NCI-H2081 treated with DMSO at 0.1 percent for 48 hours (cell line): ENCODE measurements around the gene PCCA.

Source experiments
- DNase-seq: peaks from one replicate; lab custom pipeline; 2025; lab: John Stamatoyannopoulos, UW

Gene PCCA

GRCh38 chr13:100527644-100528043, 438.8 kb downstream of the PCCA start:
- no peak for DNase-seq

GRCh38 chr13:100528353-100528752, 439.5 kb downstream of the PCCA start:
- no peak for DNase-seq

- DNase-seq: no peak
These were observed 439.9 kb downstream of the PCCA start for GRCh38 chr13:100528820-100529219.

- peak; percentile 52 for DNase-seq
These were observed 440.9 kb downstream of the PCCA start for GRCh38 chr13:100529666-100530377.

- DNase-seq: peak; percentile 65
These were observed 441.8 kb downstream of the PCCA start for GRCh38 chr13:100530671-100531213.

GRCh38 chr13:100532090-100532766, 443.3 kb downstream of the PCCA start:
- no peak for DNase-seq

GRCh38 chr13:100532836-100533435, 444.0 kb downstream of the PCCA start:
- no peak for DNase-seq

- peak; percentile 86 for DNase-seq
These were observed 444.7 kb downstream of the PCCA start for GRCh38 chr13:100533588-100534041.

GRCh38 chr13:100534147-100534843, 445.4 kb downstream of the PCCA start:
- DNase-seq: no peak

- no peak for DNase-seq
These were observed 446.0 kb downstream of the PCCA start for GRCh38 chr13:100534911-100535310.

- DNase-seq: no peak
These were observed 446.7 kb downstream of the PCCA start for GRCh38 chr13:100535426-100536135.

- DNase-seq: no peak
These were observed 447.8 kb downstream of the PCCA start for GRCh38 chr13:100536643-100537180.

- no peak for DNase-seq
These were observed 448.6 kb downstream of the PCCA start for GRCh38 chr13:100537486-100537885.

GRCh38 chr13:100537951-100538462, 449.1 kb downstream of the PCCA start:
- DNase-seq: no peak

- DNase-seq: no peak
These were observed 451.7 kb downstream of the PCCA start for GRCh38 chr13:100540621-100541020.

GRCh38 chr13:100541897-100542825, 453.3 kb downstream of the PCCA start:
- no peak for DNase-seq

GRCh38 chr13:100542826-100543156, 453.9 kb downstream of the PCCA start:
- DNase-seq: no peak

GRCh38 chr13:100543872-100544602, 455.1 kb downstream of the PCCA start:
- no peak for DNase-seq
